PC-3 (cell line): ENCODE data around the gene ZMYM4. TPM values are rescaled to one million over a fixed set of nuclear protein-coding genes. Genes with fewer than 3 reads are reported as not detected.

Experiments used
- ATAC-seq: fragments of 200-7000 bp; cut with Tn5 transposase; 2 replicates; pipeline ENCODE4 v1.9.1; 2020; ENCODE audit warnings: mild to moderate bottlenecking, moderate library complexity
- BruUV-seq: library from RNA; stranded (reverse); fragments of 400-500 nt; replicated peaks from 2 replicates; lab custom pipeline; 2021; lab: Mats Ljungman, UMichigan
- CTCF ChIA-PET: fragments of 300-600 bp; sonication (Branson Sonifier 250); formaldehyde crosslinking; loops from one replicate; lab custom pipeline; 2022; ENCODE audit warnings: antibody characterized with exemption; lab: Charles Lee
- POLR2A ChIA-PET: fragments of 300-600 bp; sonication (Branson Sonifier 250); formaldehyde crosslinking; loops from one replicate; lab custom pipeline; 2022; ENCODE audit warnings: antibody characterized with exemption; ENCODE audit not compliant: unreplicated experiment; lab: Charles Lee
- DNase-seq: peaks from one replicate; pipeline ENCODE4 v3.0.0-alpha.2; 2015
- H2AFZ ChIP-seq: fragments of 300-600 bp; sonication (generic); 2 replicates; pipeline ENCODE4 v1.6.0; 2016; ENCODE audit warnings: antibody characterized with exemption, low read length
- H3F3A ChIP-seq: fragments of 300-600 bp; sonication (generic); one replicate; pipeline ENCODE4 v1.6.0; 2017; ENCODE audit warnings: antibody characterized with exemption, low read length, control low read depth, mild to moderate bottlenecking; ENCODE audit not compliant: unreplicated experiment
- H3K27ac ChIP-seq: fragments of 300-600 bp; sonication (generic); 2 replicates; pipeline ENCODE4 v1.5.1; 2016; ENCODE audit warnings: mild to moderate bottlenecking, low read length
- H3K27me3 ChIP-seq: fragments of 300-600 bp; sonication (generic); 2 replicates; pipeline ENCODE4 v1.6.1; 2016; ENCODE audit warnings: low read length, mixed read lengths
- H3K36me3 ChIP-seq: fragments of 300-600 bp; sonication (generic); 2 replicates; pipeline ENCODE4 v1.6.1; 2016; ENCODE audit warnings: low read depth, mixed run types, low read length, mixed read lengths
- H3K4me1 ChIP-seq: fragments of 300-600 bp; sonication (generic); 2 replicates; pipeline ENCODE4 v1.5.1; 2016; ENCODE audit warnings: low read length; ENCODE audit not compliant: insufficient read depth
- H3K4me2 ChIP-seq: fragments of 300-600 bp; sonication (generic); 2 replicates; pipeline ENCODE4 v1.6.0; 2016; ENCODE audit warnings: low read length
- H3K4me3 ChIP-seq: fragments of 300-600 bp; sonication (generic); 2 replicates; pipeline ENCODE4 v1.5.1; 2016; ENCODE audit warnings: mild to moderate bottlenecking, low read length, mixed read lengths
- H3K79me2 ChIP-seq: fragments of 300-600 bp; sonication (generic); 2 replicates; pipeline ENCODE4 v1.6.1; 2017; ENCODE audit warnings: low read length, mixed read lengths
- H3K9ac ChIP-seq: fragments of 300-600 bp; sonication (generic); 2 replicates; pipeline ENCODE4 v1.6.0; 2016; ENCODE audit warnings: mild to moderate bottlenecking, low read length
- H3K9me2 ChIP-seq: fragments of 300-600 bp; sonication (generic); replicated peaks from 2 replicates; pipeline ENCODE4 v1.6.1; 2016; ENCODE audit warnings: mixed run types, low read length, mixed read lengths
- H3K9me3 ChIP-seq: fragments of 300-600 bp; sonication (generic); 2 replicates; pipeline ENCODE4 v1.6.1; 2016; ENCODE audit warnings: low read length, mixed read lengths
- H4K20me1 ChIP-seq: fragments of 300-600 bp; sonication (generic); 2 replicates; pipeline ENCODE4 v1.6.1; 2016; ENCODE audit warnings: low read length, mixed read lengths
- CTCF ChIP-seq: fragments of 300-600 bp; sonication (generic); conservative IDR thresholded peaks from 2 replicates; pipeline ENCODE4 v1.5.1; 2017; ENCODE audit warnings: antibody characterized with exemption, low read depth, mild to moderate bottlenecking, low read length
- EZH2 ChIP-seq: fragments of 300-600 bp; sonication (generic); IDR thresholded peaks from one replicate; pipeline ENCODE4 v1.6.1; 2017; ENCODE audit warnings: antibody characterized with exemption, mild to moderate bottlenecking, low read length; ENCODE audit not compliant: unreplicated experiment
- EZH2phosphoT487 ChIP-seq: fragments of 300-600 bp; sonication (generic); IDR thresholded peaks from 2 replicates; pipeline ENCODE4 v1.6.1; 2018; ENCODE audit warnings: mild to moderate bottlenecking, antibody characterized with exemption, low read length, borderline replicate concordance
- intact Hi-C: fragments of 100-400 bp; cut with micrococcal nuclease; formaldehyde crosslinking; loops from 2 replicates; pipeline ENCODE4 v1.9.0; 2023
- total RNA-seq: library from RNA; depleted of rRNA; stranded (reverse); fragments of >200 nt; gene quantifications from 2 replicates; pipeline ENCODE4 v1.2.3, GENCODE V29; 2014

ZMYM4 gene
- total RNA-seq, 1 experiment from 2014 or later, result 28.5 TPM

- no peak overlapping the region for H3K9ac ChIP-seq
- H3K9me3 ChIP-seq, result no peaks in the 10 kb centered on the region
- ATAC-seq (no peak), DNase-seq (no peak)
- BruUV-seq, result no TSS peak
- ChIA-PET POLR2A (no interaction called here), CTCF (no interaction called here)
- H3K79me2 ChIP-seq, result no peaks in the 10 kb centered on the region
- H2AFZ ChIP-seq, result no peak overlapping the region
- TF ChIP-seq CTCF (no peak), EZH2phosphoT487 (no peak), EZH2 (no peak)
- H3K27ac ChIP-seq, result no peak overlapping the region
- H3K36me3 ChIP-seq, result peaks cover 32% of the 10 kb centered on the region
- no peak overlapping the region for H3K4me3 ChIP-seq
- intact Hi-C loops, result loop anchor here (10.0 kb wide), 1 partner anchor 204 kb away; no protein-coding TSS in a partner anchor
- no peak overlapping the region for H3K4me2 ChIP-seq
- no peaks in the 10 kb centered on the region for H3K9me2 ChIP-seq
- H3F3A ChIP-seq, result peaks cover 5% of the 10 kb centered on the region
- H4K20me1 ChIP-seq, result no peaks in the 10 kb centered on the region
- 0 out of 2 replicates have a peak, but pooled peaks cover 11% of the 10 kb centered on the region for H3K4me1 ChIP-seq
- no peaks in the 10 kb centered on the region for H3K27me3 ChIP-seq
Observed at GRCh38 chr1:35408925-35409324, 140.4 kb downstream of the ZMYM4 start.

GRCh38 chr1:35426097-35426586 lies 157.6 kb downstream of the ZMYM4 start:
- no peak for ATAC-seq
- H3K27me3 ChIP-seq, result no peaks in the 10 kb centered on the region
- CTCF ChIA-PET, result no interaction called here
- POLR2A ChIA-PET, result no interaction called here
- H2AFZ ChIP-seq, result no peak overlapping the region
- no peaks in the 10 kb centered on the region for H3K79me2 ChIP-seq
- H3K9me2 ChIP-seq, result no peaks in the 10 kb centered on the region
- H4K20me1 ChIP-seq, result no peaks in the 10 kb centered on the region
- no peaks in the 10 kb centered on the region; the same call in 1 of the 2 replicates for H3K36me3 ChIP-seq
- intact Hi-C loops, result no loop called here
- H3K27ac ChIP-seq, result no peak overlapping the region
- no peak overlapping the region for H3K9ac ChIP-seq
- BruUV-seq, result no TSS peak
- no peak overlapping the region for H3K4me2 ChIP-seq
- DNase-seq, result no peak
- no peak for TF ChIP-seq CTCF
- no peak for TF ChIP-seq EZH2phosphoT487
- no peak for TF ChIP-seq EZH2
- no peaks in the 10 kb centered on the region for H3F3A ChIP-seq
- H3K4me1 ChIP-seq, result no peaks in the 10 kb centered on the region
- no peak overlapping the region for H3K4me3 ChIP-seq
- H3K9me3 ChIP-seq, result no peaks in the 10 kb centered on the region

- TF ChIP-seq CTCF, result no peak
- TF ChIP-seq EZH2phosphoT487, result no peak
- no peak for TF ChIP-seq EZH2
- ATAC-seq, result no peak
- no peak overlapping the region for H2AFZ ChIP-seq
- H3K4me2 ChIP-seq, result no peak overlapping the region
- H3K4me3 ChIP-seq, result no peak overlapping the region
- H3K27ac ChIP-seq, result no peak overlapping the region
- no peak for DNase-seq
- H4K20me1 ChIP-seq, result no peaks in the 10 kb centered on the region
- no peaks in the 10 kb centered on the region for H3F3A ChIP-seq
- no peaks in the 10 kb centered on the region for H3K9me2 ChIP-seq
- intact Hi-C loops, result no loop called here
- no peaks in the 10 kb centered on the region for H3K9me3 ChIP-seq
- no peaks in the 10 kb centered on the region for H3K27me3 ChIP-seq
- ChIA-PET POLR2A (no interaction called here), CTCF (no interaction called here)
- H3K79me2 ChIP-seq, result no peaks in the 10 kb centered on the region
- BruUV-seq, result no TSS peak
- H3K4me1 ChIP-seq, result no peaks in the 10 kb centered on the region
- H3K36me3 ChIP-seq, result no peaks in the 10 kb centered on the region; the same call in 1 of the 2 replicates
- no peak overlapping the region for H3K9ac ChIP-seq
Observed at GRCh38 chr1:35428360-35428759, 159.9 kb downstream of the ZMYM4 start.
